ENCODE data around the gene CORO7. TPM values are rescaled to one million over a fixed set of nuclear protein-coding genes. Genes with fewer than 3 reads are reported as not detected.

Gene CORO7
- total RNA-seq, 1 donor from 2014 or later = 25.7 TPM

- no peaks in the 10 kb centered on the region for H3K9me3 Mint-ChIP-seq (ENCODE audit: low read depth)
- H3K27ac Mint-ChIP-seq = peak within 1 kb of the TSS; percentile 67
- peak; percentile 76 for DNase-seq (ENCODE audit: low spot score, unreplicated experiment)
- H3K27me3 Mint-ChIP-seq = no peaks in the 10 kb centered on the region
- peaks cover 13% of the 10 kb centered on the region for H3K4me1 Mint-ChIP-seq (ENCODE audit: low read depth)
- no peaks in the 10 kb centered on the region for H3K36me3 Mint-ChIP-seq (ENCODE audit: insufficient read depth)
- H3K4me3 Mint-ChIP-seq (ENCODE audit: low read depth) = peak within 1 kb of the TSS; percentile 75
- no peak for TF ChIP-seq CTCF (IDR thresholded peaks at IDR 0.05; ENCODE audit: unreplicated experiment)
Observed at GRCh38 chr16:4371357-4372000, 44.9 kb downstream of the CORO7 start, which contains the start of gene VASN. Gene VASN, plus strand, starts transcription at chr16:4371848. Its CDS starts 9,030 bp downstream, at chr16:4380878.

GRCh38 chr16:4370570-4371356, 45.6 kb downstream of the CORO7 start:
- H3K27ac Mint-ChIP-seq = no peak overlapping the region
- TF ChIP-seq CTCF (IDR thresholded peaks at IDR 0.05; ENCODE audit: unreplicated experiment) = no peak
- no peaks in the 10 kb centered on the region for H3K9me3 Mint-ChIP-seq (ENCODE audit: low read depth)
- no peak for DNase-seq (ENCODE audit: low spot score, unreplicated experiment)
- no peaks in the 10 kb centered on the region for H3K36me3 Mint-ChIP-seq (ENCODE audit: insufficient read depth)
- H3K27me3 Mint-ChIP-seq = no peaks in the 10 kb centered on the region
- H3K4me1 Mint-ChIP-seq (ENCODE audit: low read depth) = peaks cover 13% of the 10 kb centered on the region
- H3K4me3 Mint-ChIP-seq (ENCODE audit: low read depth) = peak overlapping the region; percentile 46

GRCh38 chr16:4370151-4370550, 46.2 kb downstream of the CORO7 start:
- Mint-ChIP-seq H3K9me3 (ENCODE audit: low read depth) (no peaks in the 10 kb centered on the region), H3K36me3 (ENCODE audit: insufficient read depth) (no peaks in the 10 kb centered on the region), H3K27ac (no peak overlapping the region), H3K4me3 (ENCODE audit: low read depth) (no peak overlapping the region), H3K4me1 (ENCODE audit: low read depth) (peaks cover 11% of the 10 kb centered on the region), H3K27me3 (no peaks in the 10 kb centered on the region)
- DNase-seq (ENCODE audit: low spot score, unreplicated experiment) = no peak
- no peak for TF ChIP-seq CTCF (IDR thresholded peaks at IDR 0.05; ENCODE audit: unreplicated experiment)

GRCh38 chr16:4369007-4369733, 47.2 kb downstream of the CORO7 start:
- H3K27ac Mint-ChIP-seq = no peak overlapping the region
- no peak for DNase-seq (ENCODE audit: low spot score, unreplicated experiment)
- peaks cover 8% of the 10 kb centered on the region for H3K4me1 Mint-ChIP-seq (ENCODE audit: low read depth)
- H3K9me3 Mint-ChIP-seq (ENCODE audit: low read depth) = no peaks in the 10 kb centered on the region
- H3K36me3 Mint-ChIP-seq (ENCODE audit: insufficient read depth) = no peaks in the 10 kb centered on the region
- no peaks in the 10 kb centered on the region for H3K27me3 Mint-ChIP-seq
- TF ChIP-seq CTCF (IDR thresholded peaks at IDR 0.05; ENCODE audit: unreplicated experiment) = no peak
- H3K4me3 Mint-ChIP-seq (ENCODE audit: low read depth) = no peak overlapping the region

GRCh38 chr16:4367393-4367856, 49.0 kb downstream of the CORO7 start:
- Mint-ChIP-seq H3K9me3 (ENCODE audit: low read depth) (no peaks in the 10 kb centered on the region), H3K4me1 (ENCODE audit: low read depth) (no peaks in the 10 kb centered on the region), H3K4me3 (ENCODE audit: low read depth) (no peak overlapping the region), H3K27me3 (no peaks in the 10 kb centered on the region), H3K36me3 (ENCODE audit: insufficient read depth) (peaks cover 4% of the 10 kb centered on the region), H3K27ac (no peak overlapping the region)
- no peak for TF ChIP-seq CTCF (IDR thresholded peaks at IDR 0.05; ENCODE audit: unreplicated experiment)
- DNase-seq (ENCODE audit: low spot score, unreplicated experiment) = no peak

Measured in progenitor cell of endocrine pancreas (in vitro differentiated cells).